Endothelial cell of umbilical vein (primary cell): ENCODE results near the gene MAFF. TPM values are rescaled to one million over a fixed set of nuclear protein-coding genes. Genes with fewer than 3 reads are reported as not detected.

Source experiments
- BruUV-seq: library from RNA; stranded (reverse); fragments of 400-500 nt; replicated peaks from 2 replicates; lab custom pipeline; 2021; lab: Mats Ljungman, UMichigan
- CTCF ChIA-PET: fragments of 300-600, 350-600 bp; sonication (Branson Sonifier 250); formaldehyde crosslinking; loops from one replicate; lab custom pipeline; 2021; ENCODE audit warnings: antibody characterized with exemption, inconsistent platforms; lab: Charles Lee
- POLR2A ChIA-PET: fragments of 300-600, 350-600 bp; sonication (Branson Sonifier 250); formaldehyde crosslinking; loops from one replicate; lab custom pipeline; 2021; ENCODE audit warnings: antibody characterized with exemption, inconsistent platforms; lab: Charles Lee
- DNase-seq: peaks from one replicate; pipeline ENCODE4 v3.0.0-alpha.2; 2011; ENCODE audit warnings: low read depth, low spot score
- FAIRE-seq: peaks from 2 replicates; lab custom pipeline; 2011; peaks lifted over from hg19 to GRCh38; lab: Jason Lieb, UNC
- H2AFZ ChIP-seq: 2 replicates; pipeline ENCODE4 v1.6.0; 2012; ENCODE audit warnings: low read depth, low read length, control low read depth, inconsistent platforms
- H3K27ac ChIP-seq: 2 replicates; pipeline ENCODE4 v1.5.1; 2011; ENCODE audit warnings: low read depth, mild to moderate bottlenecking, control low read depth, low read length, moderate library complexity; ENCODE audit not compliant: insufficient read depth
- H3K27me3 ChIP-seq, 2 experiments: 2 replicates each; pipeline versions ENCODE4 v1.6.0 to v1.6.1; 2011; ENCODE audit warnings: low read length in 2 of 2, mixed read lengths in 1 of 2; ENCODE audit not compliant: control insufficient read depth in 2 of 2, insufficient read depth in 2 of 2
- H3K36me3 ChIP-seq, 2 experiments: 2 replicates in 1 of 2; 3 replicates in 1 of 2; pipeline ENCODE4 v1.5.1; 2011; ENCODE audit warnings: low read length in 2 of 2, mild to moderate bottlenecking in 1 of 2, moderate library complexity in 1 of 2; ENCODE audit not compliant: control insufficient read depth in 2 of 2, insufficient read depth in 2 of 2; ENCODE audit errors: extremely low read depth in 1 of 2
- H3K4me1 ChIP-seq: 3 replicates; pipeline ENCODE4 v1.5.1; 2011; ENCODE audit warnings: mild to moderate bottlenecking, low read length; ENCODE audit not compliant: control insufficient read depth, insufficient read depth; ENCODE audit errors: extremely low read depth
- H3K4me2 ChIP-seq: 2 replicates; pipeline ENCODE4 v1.6.1; 2011; ENCODE audit warnings: low read length, control low read depth, mixed read lengths; ENCODE audit not compliant: insufficient read depth
- H3K4me3 ChIP-seq, 3 experiments: fragments of 200-600 bp in 1 of 3; sonication (generic), shearing (Covaris generic) in 1 of 3; replicated peaks in 1 of 3; 2 replicates each; pipeline ENCODE4 v1.5.1; 2011 to 2016; ENCODE audit warnings: control low read depth in 3 of 3, low read length in 3 of 3, mild to moderate bottlenecking in 2 of 3, inconsistent platforms in 1 of 3, low read depth in 1 of 3, moderate library complexity in 1 of 3; ENCODE audit not compliant: insufficient read depth in 1 of 3
- H3K79me2 ChIP-seq: 2 replicates; pipeline ENCODE4 v1.6.0; 2012; ENCODE audit warnings: low read length, inconsistent platforms; ENCODE audit not compliant: control insufficient read depth, insufficient read depth
- H3K9ac ChIP-seq: replicated peaks from 2 replicates; pipeline ENCODE3; 2011; ENCODE audit warnings: low read length, control low read depth; ENCODE audit not compliant: insufficient read depth; ENCODE audit errors: extremely low read depth
- H3K9me1 ChIP-seq: replicated peaks from 3 replicates; pipeline ENCODE4 v1.6.0; 2011; ENCODE audit warnings: mild to moderate bottlenecking, low read length; ENCODE audit not compliant: control insufficient read depth, insufficient read depth; ENCODE audit errors: extremely low read depth
- H3K9me3 ChIP-seq: replicated peaks from 2 replicates; pipeline ENCODE4 v1.5.1; 2012; ENCODE audit warnings: low read length, inconsistent platforms; ENCODE audit not compliant: control insufficient read depth, insufficient read depth
- H4K20me1 ChIP-seq: replicated peaks from 2 replicates; pipeline ENCODE3; 2011; ENCODE audit warnings: mild to moderate bottlenecking, low read length; ENCODE audit not compliant: control insufficient read depth, insufficient read depth; ENCODE audit errors: extremely low read depth
- CTCF ChIP-seq, 2 donors: IDR thresholded peaks; 1 replicate in 1 of 2; 2 replicates in 1 of 2; pipeline ENCODE4 v1.5.1; 2011; ENCODE audit warnings: low read length in 2 of 2, mild to moderate bottlenecking in 2 of 2, moderate library complexity in 2 of 2, control low read depth in 1 of 2, inconsistent platforms in 1 of 2, low read depth in 1 of 2; ENCODE audit not compliant: insufficient read depth in 1 of 2; ENCODE audit errors: extremely low read depth in 1 of 2
- FOS ChIP-seq: IDR thresholded peaks from 2 replicates; pipeline ENCODE4 v1.6.1; 2011; ENCODE audit warnings: mild to moderate bottlenecking, low read length, moderate library complexity, borderline replicate concordance; ENCODE audit not compliant: insufficient read depth
- MAX ChIP-seq: IDR thresholded peaks from 2 replicates; pipeline ENCODE4 v1.6.1; 2011; ENCODE audit not compliant: insufficient read depth, insufficient read length
- MYC ChIP-seq: IDR thresholded peaks from one replicate; pipeline ENCODE4 v1.6.1; 2011; ENCODE audit warnings: mild to moderate bottlenecking, low read depth, low read length
- POLR2A ChIP-seq: IDR thresholded peaks from 2 replicates; pipeline ENCODE4 v1.6.1; 2012; ENCODE audit warnings: low read depth, mild to moderate bottlenecking, control low read depth, low read length
- POLR2AphosphoS5 ChIP-seq: IDR thresholded peaks from 2 replicates; pipeline ENCODE4 v1.6.1; 2012; ENCODE audit warnings: low read depth, mild to moderate bottlenecking, control low read depth, low read length, moderate library complexity; ENCODE audit not compliant: insufficient read depth
- dilution Hi-C: fragments of 300-500 bp; cut with MboI; formaldehyde crosslinking; loops from one replicate; pipeline ENCODE4 v1.15.0; 2019; ENCODE audit warnings: low sequenced_read_pairs; ENCODE audit not compliant: extremely low pct_ligation_motif_present
- intact Hi-C: fragments of 100-400 bp; cut with micrococcal nuclease; formaldehyde crosslinking; loops from one replicate; pipeline ENCODE4 v1.10.0; 2022
- polyA plus RNA-seq, 4 experiments: library from polyadenylated mRNA; depleted of rRNA in 3 of 4; stranded (reverse) in 3 of 4; unstranded in 1 of 4; fragments of >200 nt; gene quantifications; 2 replicates each; pipeline versions ENCODE4 v1.2.1 to v1.2.3, GENCODE V29; 2011 to 2012; ENCODE audit warnings: missing spikeins in 1 of 4
- total RNA-seq: library from RNA; stranded (reverse); gene quantifications from 2 replicates; pipeline ENCODE4 v1.2.3, GENCODE V29; 2021

MAFF gene
- total and polyA plus RNA-seq, 2 donors (not counting 3 experiments of a cell fraction or from before 2014, with no cell fraction given) = 29.0 to 61.2 TPM

DNA sequence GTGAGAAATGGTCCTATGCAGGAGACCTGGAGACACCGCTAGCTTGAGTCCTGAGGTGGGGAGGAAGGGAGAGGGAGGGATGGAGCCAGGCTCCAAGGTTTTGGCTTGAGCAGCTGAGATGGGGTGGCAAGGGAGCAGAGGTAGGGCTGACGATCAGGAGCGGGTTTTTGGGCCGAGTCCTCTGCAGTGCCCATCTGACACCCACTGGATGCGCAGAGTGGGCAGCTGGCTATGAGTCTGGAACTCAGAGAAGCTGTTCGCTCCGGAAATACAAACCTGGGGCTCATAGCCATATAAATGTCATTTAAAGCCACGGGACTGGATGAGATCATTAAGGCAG lies 453 bp upstream of the MAFF start:
- H3K27ac ChIP-seq = peak overlapping the region; percentile 37

More for the DNA sequence above, 453 bp upstream of the MAFF start:
- no peak for FAIRE-seq
- Histone ChIP-seq H2AFZ (peak overlapping the region; percentile 61), H3K4me1 (peaks cover 24% of the 10 kb centered on the region), H3K4me3 (peak overlapping the region in 2 of 3 experiments; percentile 27 to 29), H3K4me2 (peak overlapping the region; percentile 73), H3K79me2 (peaks cover 40% of the 10 kb centered on the region), H3K9ac (peak overlapping the region; percentile 50), H3K27me3 (no peaks in the 10 kb centered on the region), H3K9me1 (no peaks in the 10 kb centered on the region), H3K36me3 (peaks cover 0 to 4% of the 10 kb centered on the region in 2 experiments), H3K9me3 (no peaks in the 10 kb centered on the region), H4K20me1 (no peaks in the 10 kb centered on the region)
- no peak for DNase-seq
- CTCF ChIA-PET = interaction anchor here (0.8 to 3.6 kb wide), 12 partner anchors 9 to 104 kb away, joined by 3 to 24 read pairs (median 5); no protein-coding TSS in a partner anchor
- dilution Hi-C loops (no loop called here), intact Hi-C loops (loop anchor here (1.0 kb wide), 2 partner anchors 20 to 87 kb away; partner anchors contain the start of gene PLA2G6)
- TF ChIP-seq FOS (no peak), MYC (no peak), POLR2A (no peak), CTCF (IDR thresholded peaks at IDR 0.05; ENCODE audit: extremely low read depth in 1 of 2, insufficient read depth in 1 of 2, low read depth in 1 of 2, low read length in 2 of 2) (no peak), POLR2AphosphoS5 (no peak), MAX (no peak)
- TSS peak; percentile 18 for BruUV-seq
- POLR2A ChIA-PET = interaction anchor here (0.8 to 2.0 kb wide), 8 partner anchors 9 to 87 kb away, joined by 3 to 8 read pairs (median 4); partner anchors contain the start of gene PLA2G6
